ENCODE measurements around the gene NR1D2.

DNA sequence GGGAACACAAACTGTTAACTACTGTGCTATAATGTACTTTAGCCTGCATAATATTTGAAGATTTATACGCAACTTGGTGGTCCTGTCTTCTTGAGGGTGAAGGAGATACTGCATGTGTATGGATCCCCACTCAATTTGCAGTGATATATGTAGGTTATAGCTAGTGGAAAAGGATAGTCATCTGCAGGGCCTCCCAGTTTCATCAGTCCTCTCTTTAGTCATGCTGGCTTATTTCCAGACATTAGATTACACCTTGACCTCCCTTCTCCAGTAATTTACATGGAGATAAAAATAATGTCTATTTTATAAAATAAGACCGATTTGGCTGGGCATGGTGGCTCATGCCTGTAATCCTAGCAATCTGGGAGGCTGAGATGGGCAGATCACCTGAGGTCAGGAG lies 3.7 kb downstream of the NR1D2 start:
- TF ChIP-seq, protein P1, sequence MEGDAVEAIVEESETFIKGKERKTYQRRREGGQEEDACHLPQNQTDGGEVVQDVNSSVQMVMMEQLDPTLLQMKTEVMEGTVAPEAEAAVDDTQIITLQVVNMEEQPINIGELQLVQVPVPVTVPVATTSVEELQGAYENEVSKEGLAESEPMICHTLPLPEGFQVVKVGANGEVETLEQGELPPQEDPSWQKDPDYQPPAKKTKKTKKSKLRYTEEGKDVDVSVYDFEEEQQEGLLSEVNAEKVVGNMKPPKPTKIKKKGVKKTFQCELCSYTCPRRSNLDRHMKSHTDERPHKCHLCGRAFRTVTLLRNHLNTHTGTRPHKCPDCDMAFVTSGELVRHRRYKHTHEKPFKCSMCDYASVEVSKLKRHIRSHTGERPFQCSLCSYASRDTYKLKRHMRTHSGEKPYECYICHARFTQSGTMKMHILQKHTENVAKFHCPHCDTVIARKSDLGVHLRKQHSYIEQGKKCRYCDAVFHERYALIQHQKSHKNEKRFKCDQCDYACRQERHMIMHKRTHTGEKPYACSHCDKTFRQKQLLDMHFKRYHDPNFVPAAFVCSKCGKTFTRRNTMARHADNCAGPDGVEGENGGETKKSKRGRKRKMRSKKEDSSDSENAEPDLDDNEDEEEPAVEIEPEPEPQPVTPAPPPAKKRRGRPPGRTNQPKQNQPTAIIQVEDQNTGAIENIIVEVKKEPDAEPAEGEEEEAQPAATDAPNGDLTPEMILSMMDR (conservative IDR thresholded peaks at IDR 0.05), result no peak
- TF ChIP-seq EZH2 (IDR thresholded peaks at IDR 0.05; ENCODE audit: low read depth), result no peak
